Left colon (tissue), 2 donors: ENCODE data around the gene SLC35A3. TPM values are rescaled to one million over a fixed set of nuclear protein-coding genes. Genes with fewer than 3 reads are reported as not detected.
A peak's percentile ranks its signal among the peaks of the same experiment; 100 is the strongest.

Experiments used
- ATAC-seq: fragments of 200-7000 bp; cut with Tn5 transposase; one replicate; pipeline ENCODE4 v1.9.1; 2020; ENCODE audit warnings: mild to moderate bottlenecking, moderate library complexity
- DNase-seq, 2 donors: peaks; one replicate each; pipeline ENCODE4 v3.0.0-alpha.2; 2020
- intact Hi-C, 2 donors: fragments of 100-400 bp; cut with DNase I in 1 of 2; cut with micrococcal nuclease in 1 of 2; formaldehyde crosslinking; loops; one replicate each; pipeline versions ENCODE4 v1.11.2 to v1.14.0; 2022; cut with DNase I, micrococcal nuclease
- total RNA-seq, 2 donors: library from RNA; stranded (reverse); fragmentation: NEBNext Ultra II Directional; extraction: Animal tissue kit (Norgen Biotek cat#: 25700); gene quantifications; one replicate each; pipeline ENCODE4 v1.2.1, GENCODE V29; 2021
- donor health status: DM: no; HTN: no; CAD: no.
- donor health status: DM: yes; HTN: yes; CAD: no.

SLC35A3 gene
- total RNA-seq, 2 donors from 2014 or later: 180 to 192 TPM

- DNase-seq (no peak), ATAC-seq (no peak)
These were observed 91.9 kb downstream of the SLC35A3 start for GRCh38 chr1:100061681-100062080.

GRCh38 chr1:100065183-100065968, 95.6 kb downstream of the SLC35A3 start:
- DNase-seq: no peak
- peak; percentile 45 for ATAC-seq
- intact Hi-C loops: no loop called here

More at GRCh38 chr1:100061681-100062080, 91.9 kb downstream of the SLC35A3 start:
- intact Hi-C loops: no loop called here

- ATAC-seq (no peak), DNase-seq (no peak)
- intact Hi-C loops: no loop called here
These were observed 96.1 kb downstream of the SLC35A3 start for GRCh38 chr1:100065969-100066227.

GRCh38 chr1:100070201-100070939, 100.6 kb downstream of the SLC35A3 start:
- intact Hi-C loops: no loop called here
- no peak for DNase-seq
- no peak for ATAC-seq

GRCh38 chr1:100073531-100073930, 103.7 kb downstream of the SLC35A3 start:
- DNase-seq: no peak
- intact Hi-C loops: no loop called here
- ATAC-seq: no peak

- DNase-seq: no peak
- intact Hi-C loops: no loop called here
- ATAC-seq: no peak
These were observed 105.0 kb downstream of the SLC35A3 start for GRCh38 chr1:100074604-100075395.

GRCh38 chr1:100075773-100076172, 106.0 kb downstream of the SLC35A3 start:
- ATAC-seq (no peak), DNase-seq (no peak)
- intact Hi-C loops: no loop called here

GRCh38 chr1:100076319-100076718, 106.5 kb downstream of the SLC35A3 start:
- intact Hi-C loops: no loop called here
- ATAC-seq (no peak), DNase-seq (no peak)

GRCh38 chr1:100076744-100077143, 106.9 kb downstream of the SLC35A3 start:
- intact Hi-C loops: no loop called here
- no peak for DNase-seq
- no peak for ATAC-seq

- DNase-seq (no peak), ATAC-seq (no peak)
- intact Hi-C loops: no loop called here
These were observed 107.7 kb downstream of the SLC35A3 start for GRCh38 chr1:100077531-100077930.

- no peak for DNase-seq
- no peak for ATAC-seq
- intact Hi-C loops: no loop called here
These were observed 110.5 kb downstream of the SLC35A3 start for GRCh38 chr1:100080331-100080730.

Other genes with a start within 250 kb of the SLC35A3 start
- 10 to 100 TPM; 12.3 to 22.9 TPM for gene FRRS1, start 203.4 kb upstream of the SLC35A3 start, total RNA-seq
- gene AGL, start 119.6 kb upstream of the SLC35A3 start, total RNA-seq: 10 to 100 TPM; 27.6 to 28.4 TPM
- 1 to 10 TPM; 2.7 to 3.8 TPM for gene SASS6, start 162.9 kb downstream of the SLC35A3 start, total RNA-seq
- gene TRMT13, start 163.2 kb downstream of the SLC35A3 start, total RNA-seq: 10 to 100 TPM in 1 of 2 donors, 1 to 10 TPM in 1; 8.9 to 11.5 TPM
- gene LRRC39, start 208.3 kb downstream of the SLC35A3 start, total RNA-seq: under 1 TPM in 1 of 2 donors, not detected in 1; 0.40 TPM